ENCODE measurements around the gene GULP1.

DNA sequence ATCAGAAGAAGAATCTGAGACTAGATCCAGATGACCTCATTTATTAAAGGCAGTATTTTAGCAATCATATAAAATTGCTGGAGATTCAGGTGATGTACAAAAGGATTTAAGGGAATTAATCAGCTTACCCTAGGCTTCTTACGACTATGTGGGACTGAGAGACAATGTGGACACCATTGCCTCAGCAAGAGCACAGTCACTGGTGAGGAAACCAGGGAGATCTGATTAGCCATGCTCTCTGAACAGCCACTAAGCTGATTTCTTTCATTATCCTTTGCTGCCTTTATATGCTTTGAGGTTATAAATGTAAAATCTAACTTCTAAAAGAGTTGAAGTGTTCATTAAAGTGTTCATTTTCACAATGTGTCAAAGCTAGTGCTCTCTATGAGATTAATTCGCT, 22.7 kb upstream of the GULP1 start:
- TF ChIP-seq, protein P1, sequence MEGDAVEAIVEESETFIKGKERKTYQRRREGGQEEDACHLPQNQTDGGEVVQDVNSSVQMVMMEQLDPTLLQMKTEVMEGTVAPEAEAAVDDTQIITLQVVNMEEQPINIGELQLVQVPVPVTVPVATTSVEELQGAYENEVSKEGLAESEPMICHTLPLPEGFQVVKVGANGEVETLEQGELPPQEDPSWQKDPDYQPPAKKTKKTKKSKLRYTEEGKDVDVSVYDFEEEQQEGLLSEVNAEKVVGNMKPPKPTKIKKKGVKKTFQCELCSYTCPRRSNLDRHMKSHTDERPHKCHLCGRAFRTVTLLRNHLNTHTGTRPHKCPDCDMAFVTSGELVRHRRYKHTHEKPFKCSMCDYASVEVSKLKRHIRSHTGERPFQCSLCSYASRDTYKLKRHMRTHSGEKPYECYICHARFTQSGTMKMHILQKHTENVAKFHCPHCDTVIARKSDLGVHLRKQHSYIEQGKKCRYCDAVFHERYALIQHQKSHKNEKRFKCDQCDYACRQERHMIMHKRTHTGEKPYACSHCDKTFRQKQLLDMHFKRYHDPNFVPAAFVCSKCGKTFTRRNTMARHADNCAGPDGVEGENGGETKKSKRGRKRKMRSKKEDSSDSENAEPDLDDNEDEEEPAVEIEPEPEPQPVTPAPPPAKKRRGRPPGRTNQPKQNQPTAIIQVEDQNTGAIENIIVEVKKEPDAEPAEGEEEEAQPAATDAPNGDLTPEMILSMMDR (conservative IDR thresholded peaks at IDR 0.05 in 1 of 2, IDR thresholded peaks at IDR 0.05 in 1 of 2; ENCODE audit: extremely low read depth in 1 of 2, insufficient read depth in 1 of 2, low read depth in 1 of 2, low read length in 2 of 2): no peak
- TF ChIP-seq EZH2 (IDR thresholded peaks at IDR 0.05; ENCODE audit: borderline replicate concordance, low read length): no peak

Data from mammary epithelial cell (primary cell).